Measurements from ENCODE around the gene F8A2. TPM values are rescaled to one million over a fixed set of nuclear protein-coding genes. Genes with fewer than 3 reads are reported as not detected.
"Not testable (repeated sequence)": the region's sequence is repeated elsewhere in the genome, so short reads cannot be mapped to it uniquely, and the experiment has no call there.

The F8A2 gene
- total RNA-seq, 1 experiment from 2014 or later, result not detected

DNA sequence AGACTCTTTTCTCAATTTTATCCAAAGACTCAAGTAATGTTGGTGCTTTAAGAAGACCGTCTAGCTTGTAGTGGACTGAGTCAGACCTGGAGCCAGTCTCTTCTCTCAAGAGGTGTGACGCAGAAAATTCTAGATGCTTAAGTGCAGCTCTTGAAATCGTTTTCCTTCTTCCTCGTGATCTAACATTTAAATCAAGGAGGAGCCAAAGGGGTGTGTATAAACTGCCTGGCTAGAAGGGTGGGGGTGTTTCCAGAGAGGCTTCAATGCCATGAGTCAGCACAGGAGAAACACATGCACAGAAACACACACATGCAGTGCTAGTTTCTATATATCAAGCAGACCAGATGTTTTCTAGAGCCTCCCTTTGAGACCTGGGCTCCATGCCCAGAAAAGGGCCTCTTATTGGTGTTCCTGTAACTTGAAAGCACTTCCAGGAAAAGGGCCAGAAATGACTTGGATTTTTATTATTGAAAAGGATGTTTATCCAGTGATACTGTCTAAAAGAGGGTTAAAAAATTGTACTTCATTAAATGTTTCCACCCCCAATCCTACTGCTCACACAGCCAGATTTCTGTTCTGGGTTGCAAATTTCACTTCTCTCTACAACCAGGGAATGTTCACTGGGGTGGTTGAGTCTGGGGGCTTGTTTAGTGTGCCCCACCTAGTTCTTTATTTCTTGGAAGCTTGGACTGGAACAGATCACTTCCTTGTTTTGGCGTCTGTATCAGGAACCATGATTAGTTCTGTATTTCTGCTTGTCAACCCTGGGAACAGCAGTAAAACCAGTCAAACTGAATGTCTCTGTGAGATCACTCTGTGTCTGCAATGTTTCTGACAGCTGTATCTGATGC is 47.2 kb upstream of the F8A2 start, which contains the start of gene CLIC2:
Gene CLIC2 (minus strand): TSS at position 129 of the 851 bp plus-strand sequence. CDS start 187 bp downstream, outside the sequence.
- Mint-ChIP-seq H3K4me1 (no peaks in the 10 kb centered on the region), H3K9me3 (peaks cover 27 to 30% of the 10 kb centered on the region in 2 experiments), H3K27me3 (ENCODE audit: low read depth) (peaks cover 2% of the 10 kb centered on the region), H3K27ac (no peak within 1 kb of the TSS), H3K4me3 (no peak within 1 kb of the TSS), H3K36me3 (ENCODE audit: insufficient read depth in 1 of 3, low read depth in 3 of 3) (no peaks in the 10 kb centered on the region)
- H3K4me2 ChIP-seq (ENCODE audit: insufficient read depth, insufficient read length, low read length), result no peak within 1 kb of the TSS
- H4K91ac ChIP-seq (ENCODE audit: insufficient read length, low read depth, low read length), result no peak within 1 kb of the TSS
- no peak within 1 kb of the TSS for H3K9ac ChIP-seq (ENCODE audit: extremely low read depth, insufficient read length, low read length)
- no CpG with 5 or more reads among the region's 5 CpGs for WGBS (ENCODE audit: extremely low coverage, insufficient read length, low lambda C conversion rate)
- H3K27me3 ChIP-seq (ENCODE audit: insufficient read depth, low read length), result no peaks in the 10 kb centered on the region
- H4K20me1 ChIP-seq (ENCODE audit: control insufficient read depth, insufficient read depth, insufficient read length), result no peaks in the 10 kb centered on the region
- H2AK5ac ChIP-seq (ENCODE audit: insufficient read length, low read length), result no peak within 1 kb of the TSS
- no peak within 1 kb of the TSS for H3K18ac ChIP-seq (ENCODE audit: insufficient read length, low read depth, low read length)
- no peak for TF ChIP-seq CTCF (conservative IDR thresholded peaks at IDR 0.05)
- no peak within 1 kb of the TSS for H4K5ac ChIP-seq (ENCODE audit: insufficient read length, low read depth, low read length)
- H3K9me3 ChIP-seq (ENCODE audit: control insufficient read depth, low read depth, low read length), result no peaks in the 10 kb centered on the region
- H3K23ac ChIP-seq (ENCODE audit: insufficient read length, low read depth, low read length), result no peak within 1 kb of the TSS
- no peak within 1 kb of the TSS for H3K4ac ChIP-seq (ENCODE audit: low read depth, low read length)
- H3K79me2 ChIP-seq (ENCODE audit: insufficient read depth, low read length), result no peaks in the 10 kb centered on the region
- H2BK15ac ChIP-seq (ENCODE audit: low read depth, low read length), result no peak within 1 kb of the TSS
- no peak within 1 kb of the TSS for H2BK20ac ChIP-seq (ENCODE audit: low read depth, low read length, poor library complexity, severe bottlenecking)
- H4K8ac ChIP-seq (replicated peaks; ENCODE audit: insufficient read length, low read depth, low read length), result no peak within 1 kb of the TSS
- no peak within 1 kb of the TSS for H2BK120ac ChIP-seq (ENCODE audit: low read depth, low read length, poor library complexity, severe bottlenecking)
- no peaks in the 10 kb centered on the region for H3K79me1 ChIP-seq (ENCODE audit: insufficient read depth, low read depth, low read length, poor library complexity, severe bottlenecking)
- no peak within 1 kb of the TSS for H3K14ac ChIP-seq (ENCODE audit: insufficient read depth, low read length)
- no peaks in the 10 kb centered on the region for H3K4me1 ChIP-seq (ENCODE audit: insufficient read depth, low read length)
- no peak within 1 kb of the TSS for H3K27ac ChIP-seq (ENCODE audit: insufficient read length, low read depth, low read length)
- H3T11ph ChIP-seq (ENCODE audit: low read length), result no peak within 1 kb of the TSS
- no peak within 1 kb of the TSS for H2BK12ac ChIP-seq (ENCODE audit: insufficient read length, low read depth, low read length)
- no peak within 1 kb of the TSS for H2AFZ ChIP-seq (ENCODE audit: low read length)
- DNase-seq, result no peak
- no peak within 1 kb of the TSS for H2BK5ac ChIP-seq (ENCODE audit: insufficient read length, low read length)
- H3K56ac ChIP-seq (ENCODE audit: insufficient read length, low read depth, low read length), result no peak within 1 kb of the TSS
- no peaks in the 10 kb centered on the region for H3K23me2 ChIP-seq (ENCODE audit: insufficient read length, low read depth, low read length, poor library complexity, severe bottlenecking)

GRCh38 chrX:155335337-155335712 is 46.6 kb upstream of the F8A2 start:
- H3K27me3 ChIP-seq (ENCODE audit: insufficient read depth, low read length); H4K5ac ChIP-seq (ENCODE audit: insufficient read length, low read depth, low read length); H3K27ac ChIP-seq (ENCODE audit: insufficient read length, low read depth, low read length); H2BK15ac ChIP-seq (ENCODE audit: low read depth, low read length); H3K9ac ChIP-seq (ENCODE audit: extremely low read depth, insufficient read length, low read length); H3K27me3 Mint-ChIP-seq (ENCODE audit: low read depth); H3K18ac ChIP-seq (ENCODE audit: insufficient read length, low read depth, low read length); H3K4me1 Mint-ChIP-seq; H3K4me3 Mint-ChIP-seq; H2AK5ac ChIP-seq (ENCODE audit: insufficient read length, low read length); H2BK12ac ChIP-seq (ENCODE audit: insufficient read length, low read depth, low read length); H3K23me2 ChIP-seq (ENCODE audit: insufficient read length, low read depth, low read length, poor library complexity, severe bottlenecking); H4K8ac ChIP-seq (replicated peaks; ENCODE audit: insufficient read length, low read depth, low read length); DNase-seq; H3K27ac Mint-ChIP-seq; H3K14ac ChIP-seq (ENCODE audit: insufficient read depth, low read length); H3K79me1 ChIP-seq (ENCODE audit: insufficient read depth, low read depth, low read length, poor library complexity, severe bottlenecking); H3K4me1 ChIP-seq (ENCODE audit: insufficient read depth, low read length); H3K36me3 Mint-ChIP-seq (ENCODE audit: insufficient read depth in 1 of 3, low read depth in 3 of 3); H3T11ph ChIP-seq (ENCODE audit: low read length); H3K23ac ChIP-seq (ENCODE audit: insufficient read length, low read depth, low read length); H3K4ac ChIP-seq (ENCODE audit: low read depth, low read length); H3K56ac ChIP-seq (ENCODE audit: insufficient read length, low read depth, low read length); H2BK5ac ChIP-seq (ENCODE audit: insufficient read length, low read length); H4K91ac ChIP-seq (ENCODE audit: insufficient read length, low read depth, low read length); H2BK120ac ChIP-seq (ENCODE audit: low read depth, low read length, poor library complexity, severe bottlenecking); H3K79me2 ChIP-seq (ENCODE audit: insufficient read depth, low read length); H4K20me1 ChIP-seq (ENCODE audit: control insufficient read depth, insufficient read depth, insufficient read length); H2BK20ac ChIP-seq (ENCODE audit: low read depth, low read length, poor library complexity, severe bottlenecking); H3K9me3 ChIP-seq (ENCODE audit: control insufficient read depth, low read depth, low read length); H2AFZ ChIP-seq (ENCODE audit: low read length); H3K4me2 ChIP-seq (ENCODE audit: insufficient read depth, insufficient read length, low read length): not testable (repeated sequence)
- peaks cover 25 to 26% of the 10 kb centered on the region in 2 experiments for H3K9me3 Mint-ChIP-seq
- WGBS (ENCODE audit: extremely low coverage, insufficient read length, low lambda C conversion rate), result no CpG with 5 or more reads among the region's 1 CpG

Data from H9 (cell line).